GM19463 (cell line): ENCODE results near the gene TIE1.

Experiments
- ATAC-seq: cut with Tn5 transposase; IDR thresholded peaks from one replicate; pipeline ENCODE4 v1.9.1; 2021; ENCODE audit warnings: mild to moderate bottlenecking, moderate library complexity; ENCODE audit not compliant: unreplicated experiment

TIE1 gene

GRCh38 chr1:43334453-43335205 is 33.8 kb downstream of the TIE1 start:
- no peak for ATAC-seq

- ATAC-seq = no peak
These were observed 36.8 kb downstream of the TIE1 start, which contains the start of gene MPL for GRCh38 chr1:43337588-43337987. TSS of gene MPL (plus strand) at chr1:43337818. CDS start at chr1:43337849, 31 bp downstream.

GRCh38 chr1:43338001-43338400 is 37.2 kb downstream of the TIE1 start:
- ATAC-seq = no peak

- ATAC-seq = no peak
These were observed 38.9 kb downstream of the TIE1 start for GRCh38 chr1:43339584-43340232.

DNA sequence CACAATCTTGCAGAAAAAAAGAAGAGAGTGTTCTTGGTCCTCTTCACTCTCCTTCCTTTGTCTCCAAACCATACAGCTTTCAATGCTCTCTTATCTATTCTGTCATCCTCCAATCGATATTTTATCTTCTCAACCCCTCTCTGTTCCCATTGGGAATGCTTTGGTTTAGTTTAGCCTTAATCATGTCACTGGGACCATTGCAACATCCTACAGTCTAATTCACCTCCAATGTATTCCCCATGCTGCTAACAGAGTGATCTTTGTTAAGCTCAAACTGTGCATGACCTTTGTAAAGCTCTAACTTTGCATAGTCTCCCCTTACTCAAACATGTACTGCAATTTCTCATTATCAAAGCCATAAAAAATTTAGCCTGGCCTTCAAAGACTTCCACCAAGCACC is 39.8 kb downstream of the TIE1 start:
- ATAC-seq = no peak

DNA sequence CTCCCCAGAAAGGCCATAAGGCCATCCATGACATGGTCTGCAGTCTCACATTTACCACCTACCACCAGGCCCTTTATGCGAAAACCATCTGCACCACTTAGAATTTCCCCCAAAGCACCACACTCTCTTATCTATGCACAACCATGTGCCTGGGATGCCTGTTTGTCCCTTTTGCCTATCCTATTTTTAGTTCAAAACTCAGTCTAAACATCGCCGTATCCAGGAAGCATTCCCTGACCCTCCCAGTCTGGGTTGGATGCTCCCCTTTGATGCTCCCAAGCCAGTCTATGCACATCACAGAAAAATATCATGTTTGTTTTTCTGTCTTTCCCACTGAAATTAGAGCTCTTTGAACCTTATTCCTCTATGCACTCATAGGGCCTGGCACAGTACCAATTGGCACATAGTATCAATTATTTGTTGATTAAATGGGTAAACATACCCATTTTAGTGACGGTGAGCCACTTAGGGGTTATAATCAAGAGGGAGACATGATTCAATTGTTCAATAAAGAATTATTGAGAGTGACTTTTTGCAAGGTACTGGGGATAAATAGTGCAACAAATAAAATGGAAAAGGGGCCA is 43.6 kb downstream of the TIE1 start:
- ATAC-seq = no peak

- ATAC-seq = no peak
These were observed 44.3 kb downstream of the TIE1 start for GRCh38 chr1:43345120-43345519.

GRCh38 chr1:43346636-43347035 is 45.9 kb downstream of the TIE1 start:
- ATAC-seq = no peak

DNA sequence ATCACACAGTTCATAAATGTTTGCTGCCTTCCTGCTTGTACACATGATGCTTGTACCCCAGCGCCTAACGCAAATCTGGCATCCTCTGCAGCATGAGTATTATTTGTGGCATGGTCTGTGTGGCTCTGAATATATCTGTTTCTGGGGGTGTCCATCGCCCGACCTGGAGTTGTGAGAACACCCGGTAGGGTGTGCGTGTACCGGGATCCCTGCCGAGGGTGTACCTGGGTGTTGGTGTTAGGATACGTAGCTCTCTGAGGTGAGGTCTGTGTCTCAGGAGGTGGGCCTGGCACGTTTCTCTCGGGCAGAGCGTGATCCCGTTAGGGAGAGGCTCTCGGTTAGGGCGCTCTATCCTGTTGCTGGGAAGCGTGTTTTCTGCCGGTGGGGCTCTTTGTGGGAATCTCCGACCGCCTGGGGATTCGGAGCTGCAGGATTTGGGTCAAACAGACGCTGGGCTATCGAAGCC is 47.6 kb downstream of the TIE1 start:
- ATAC-seq = no peak

DNA sequence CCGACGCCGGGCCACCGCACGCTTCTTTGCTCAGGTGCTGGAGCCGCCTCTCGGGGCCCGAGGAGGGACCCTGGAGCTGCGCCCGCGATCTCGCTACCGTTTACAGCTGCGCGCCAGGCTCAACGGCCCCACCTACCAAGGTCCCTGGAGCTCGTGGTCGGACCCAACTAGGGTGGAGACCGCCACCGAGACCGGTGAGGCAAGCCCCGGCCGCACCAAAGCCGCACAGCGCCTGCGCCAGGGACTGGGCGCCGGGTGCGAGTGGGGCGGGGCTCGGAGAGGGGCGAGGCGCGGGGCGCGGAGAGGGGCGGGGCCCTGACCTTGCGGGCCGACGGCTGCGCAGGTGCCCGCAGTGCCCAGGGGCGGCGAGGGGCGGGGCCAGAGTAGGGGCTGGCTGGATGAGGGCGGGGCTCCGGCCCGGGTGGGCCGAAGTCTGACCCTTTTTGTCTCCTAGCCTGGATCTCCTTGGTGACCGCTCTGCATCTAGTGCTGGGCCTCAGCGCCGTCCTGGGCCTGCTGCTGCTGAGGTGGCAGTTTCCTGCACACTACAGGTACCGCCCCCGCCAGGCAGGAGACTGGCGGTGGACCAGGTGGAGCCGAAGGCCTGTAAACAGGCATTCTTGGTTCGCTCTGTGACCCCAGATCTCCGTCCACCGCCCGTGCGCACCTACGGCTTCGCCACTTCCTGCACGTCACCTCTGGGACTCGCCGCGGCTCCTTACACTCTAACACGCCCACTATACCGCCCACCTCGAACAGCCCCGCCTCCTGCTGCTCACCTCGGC is 48.2 kb downstream of the TIE1 start:
- peak; percentile 65 for ATAC-seq

DNA sequence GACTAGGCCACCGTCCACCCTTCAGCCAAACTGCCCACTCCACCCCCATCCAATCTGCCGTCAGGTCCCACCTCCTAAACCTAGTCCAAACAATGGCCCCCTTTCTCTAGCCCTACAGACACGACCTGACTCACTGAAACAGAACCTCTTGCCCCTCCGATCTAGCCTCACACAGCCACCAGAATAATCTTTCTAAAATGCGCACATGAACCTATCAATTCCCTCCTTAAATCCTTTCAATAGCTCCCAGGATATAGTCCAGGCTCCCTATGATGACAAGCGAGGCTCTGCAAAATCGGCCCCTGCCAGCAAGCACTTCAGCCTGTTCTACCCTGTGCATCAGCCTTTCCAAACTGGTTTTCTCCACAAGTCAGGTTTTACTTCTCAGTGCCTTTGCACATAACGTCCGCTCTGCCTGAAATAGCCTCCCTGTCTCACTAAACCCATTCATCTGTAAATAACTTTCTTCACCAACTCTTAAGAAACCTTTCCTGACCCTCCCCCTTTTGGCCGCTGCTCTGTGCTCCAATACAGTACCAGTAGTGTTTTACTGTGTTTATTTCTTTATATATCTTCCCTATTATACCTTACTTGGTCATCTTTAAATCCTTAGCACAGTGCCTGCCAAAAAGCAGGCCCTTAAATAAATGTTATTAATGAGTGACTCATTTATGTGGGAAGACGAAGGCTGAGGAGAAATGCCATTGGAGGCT is 49.0 kb downstream of the TIE1 start:
- ATAC-seq = no peak

- ATAC-seq = no peak
These were observed 50.2 kb downstream of the TIE1 start for GRCh38 chr1:43350976-43351375.

GRCh38 chr1:43351421-43352350 is 50.9 kb downstream of the TIE1 start:
- no peak for ATAC-seq

DNA sequence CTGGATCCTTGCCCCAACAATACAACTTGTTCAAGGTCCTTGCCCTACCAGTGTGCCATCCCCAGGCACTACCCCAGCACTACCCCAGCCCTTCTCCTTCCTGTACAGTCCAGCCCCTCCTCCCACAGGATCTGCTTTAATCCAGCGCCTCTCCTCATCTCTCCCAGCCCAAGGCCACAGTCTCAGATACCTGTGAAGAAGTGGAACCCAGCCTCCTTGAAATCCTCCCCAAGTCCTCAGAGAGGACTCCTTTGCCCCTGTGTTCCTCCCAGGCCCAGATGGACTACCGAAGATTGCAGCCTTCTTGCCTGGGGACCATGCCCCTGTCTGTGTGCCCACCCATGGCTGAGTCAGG is 51.5 kb downstream of the TIE1 start:
- ATAC-seq = no peak

- no peak for ATAC-seq
These were observed 52.1 kb downstream of the TIE1 start for GRCh38 chr1:43352881-43353280.

GRCh38 chr1:43354471-43354870 is 53.7 kb downstream of the TIE1 start:
- ATAC-seq = no peak

GRCh38 chr1:43354936-43355335 is 54.2 kb downstream of the TIE1 start:
- no peak for ATAC-seq

DNA sequence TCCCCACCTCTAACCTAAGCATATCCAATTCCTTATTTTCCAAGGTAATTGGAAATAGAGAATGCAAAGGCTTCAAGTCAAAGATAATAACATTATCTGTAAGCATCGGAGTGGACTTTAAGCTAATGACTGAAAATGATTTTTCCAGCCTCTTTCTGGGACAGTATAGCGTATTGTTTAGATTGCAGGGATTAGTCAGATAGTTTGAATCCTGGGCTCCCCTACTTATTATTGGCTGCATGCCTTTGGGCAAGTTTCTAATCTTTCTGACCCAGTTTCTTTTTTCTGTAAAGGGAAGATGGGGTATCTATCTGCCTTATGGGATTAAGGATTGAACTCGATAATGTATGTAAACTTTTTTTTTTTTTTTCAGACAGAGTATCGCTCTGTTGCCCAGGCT is 56.5 kb downstream of the TIE1 start:
- no peak for ATAC-seq

DNA sequence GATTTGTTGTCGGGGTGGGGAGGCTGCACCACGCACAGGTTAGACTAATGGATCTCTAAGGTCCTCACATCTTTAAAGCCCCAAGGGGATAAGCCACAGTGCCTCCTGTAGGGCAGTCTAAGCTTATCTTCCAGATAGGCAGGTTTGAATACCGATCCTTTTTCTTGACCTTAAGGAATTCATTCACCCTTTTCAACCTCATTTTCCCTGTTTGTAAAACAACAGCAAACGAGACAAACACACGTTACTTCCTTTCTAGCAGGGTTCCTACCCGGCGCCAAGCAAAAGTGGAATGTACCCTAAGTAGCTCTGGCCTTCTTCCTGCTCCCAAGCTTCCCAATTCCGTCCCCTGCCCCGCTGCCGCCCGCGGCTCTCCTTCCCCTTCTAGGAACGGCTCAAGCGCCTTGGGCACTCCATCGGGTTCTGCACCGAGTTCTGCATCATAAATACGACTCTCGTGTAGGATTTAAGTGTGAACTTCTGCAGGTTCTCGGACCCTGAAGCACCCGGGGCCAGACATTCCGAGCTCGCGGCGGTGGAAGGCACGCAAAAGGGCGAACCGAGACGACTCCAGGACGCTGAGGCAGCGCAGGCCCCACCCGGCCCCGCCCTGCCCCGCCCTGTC is 57.5 kb downstream of the TIE1 start:
- peak; percentile 3 for ATAC-seq
